ENCODE measurements around the gene ZNF581. TPM values are rescaled to one million over a fixed set of nuclear protein-coding genes. Genes with fewer than 3 reads are reported as not detected.

The ZNF581 gene, protein sequence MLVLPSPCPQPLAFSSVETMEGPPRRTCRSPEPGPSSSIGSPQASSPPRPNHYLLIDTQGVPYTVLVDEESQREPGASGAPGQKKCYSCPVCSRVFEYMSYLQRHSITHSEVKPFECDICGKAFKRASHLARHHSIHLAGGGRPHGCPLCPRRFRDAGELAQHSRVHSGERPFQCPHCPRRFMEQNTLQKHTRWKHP
- 19.0 TPM for total RNA-seq

DNA sequence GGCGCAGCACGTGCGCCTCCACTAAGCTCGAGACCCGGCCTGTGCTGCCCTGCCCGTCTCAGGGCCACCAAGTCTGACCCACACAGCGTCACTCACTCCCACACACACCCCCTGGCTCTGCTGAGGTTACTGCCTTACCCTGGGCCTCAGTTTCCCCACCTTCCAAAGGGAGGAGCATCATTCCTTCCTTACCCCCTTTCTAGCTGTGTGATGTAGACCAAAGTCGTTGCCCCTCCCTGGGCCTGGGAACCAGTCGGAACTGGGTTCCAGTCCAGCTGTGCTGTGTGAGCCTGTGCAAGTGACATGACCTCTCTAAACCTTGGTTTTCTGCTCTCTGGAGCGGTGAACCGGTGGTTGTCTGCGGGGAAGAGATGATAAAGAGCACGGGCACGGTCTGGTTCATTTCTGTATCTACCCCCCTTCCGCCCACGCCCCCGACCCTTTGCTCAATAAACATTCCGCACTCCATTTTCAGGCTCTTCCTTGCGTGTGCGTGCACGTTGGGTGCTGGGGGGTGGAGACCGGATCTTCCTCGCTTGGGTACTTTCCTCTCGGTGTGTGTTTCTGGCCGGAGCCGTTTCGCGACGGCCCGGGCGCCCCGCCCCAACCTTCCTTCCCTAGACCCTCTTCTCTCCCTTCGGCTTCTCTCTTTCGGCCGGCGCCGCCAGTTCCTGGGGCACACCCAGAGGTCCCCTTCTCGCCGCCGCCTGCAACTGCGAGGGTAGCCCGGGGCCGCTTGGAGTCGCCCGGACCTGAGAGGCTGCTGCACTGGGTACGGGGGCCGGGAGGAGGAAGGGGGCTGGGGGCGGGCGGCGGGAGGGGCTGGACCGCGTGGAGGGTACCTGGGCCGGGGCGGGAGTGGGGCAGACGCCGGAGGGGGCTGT, at the start of gene ZNF581:
Gene ZNF581 (plus strand): TSS at position 647 of the 884 bp plus-strand sequence. CDS start 923 bp downstream, outside the sequence.
- H3K4me3 ChIP-seq (ENCODE audit: low read length), result peak within 1 kb of the TSS; percentile 54
- no peaks in the 10 kb centered on the region for H3K9me3 ChIP-seq (ENCODE audit: low read depth, low read length)
- no peaks in the 10 kb centered on the region for H3K27me3 ChIP-seq (ENCODE audit: insufficient read depth, low read length)
- peaks cover 64% of the 10 kb centered on the region for H3K4me1 ChIP-seq (ENCODE audit: insufficient read depth, low read length)

DNA sequence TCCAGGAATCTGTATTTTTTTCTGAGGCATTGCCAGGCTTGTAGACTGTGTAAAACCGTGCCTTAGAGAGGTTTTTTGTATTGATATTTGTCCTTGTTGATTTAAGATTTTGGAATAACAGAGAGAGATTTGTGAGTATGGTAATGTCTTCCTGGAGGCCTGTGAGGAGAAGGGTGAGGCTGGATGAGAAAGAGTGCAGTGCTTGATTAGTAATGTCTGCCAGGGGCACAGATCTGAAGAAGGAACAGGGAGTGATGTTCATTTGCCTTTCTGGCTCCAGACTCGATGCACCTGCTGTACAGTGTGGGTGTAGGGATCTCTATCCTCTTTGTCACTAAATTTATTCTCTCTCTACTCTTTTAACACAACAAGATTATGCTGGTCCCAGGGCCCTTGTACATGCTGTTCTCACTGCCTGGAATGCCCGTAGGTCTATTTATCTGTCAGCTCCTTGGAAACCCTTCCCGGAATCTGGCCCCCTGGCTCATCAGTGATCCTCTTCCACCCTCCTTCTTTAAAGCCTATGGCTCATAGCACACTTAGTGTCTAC, 48.4 kb upstream of the ZNF581 start:
- Histone ChIP-seq H3K4me1 (ENCODE audit: insufficient read depth, low read length) (no peaks in the 10 kb centered on the region), H3K4me3 (ENCODE audit: low read length) (no peak overlapping the region), H3K27me3 (ENCODE audit: insufficient read depth, low read length) (no peaks in the 10 kb centered on the region), H3K9me3 (ENCODE audit: low read depth, low read length) (no peaks in the 10 kb centered on the region)

DNA sequence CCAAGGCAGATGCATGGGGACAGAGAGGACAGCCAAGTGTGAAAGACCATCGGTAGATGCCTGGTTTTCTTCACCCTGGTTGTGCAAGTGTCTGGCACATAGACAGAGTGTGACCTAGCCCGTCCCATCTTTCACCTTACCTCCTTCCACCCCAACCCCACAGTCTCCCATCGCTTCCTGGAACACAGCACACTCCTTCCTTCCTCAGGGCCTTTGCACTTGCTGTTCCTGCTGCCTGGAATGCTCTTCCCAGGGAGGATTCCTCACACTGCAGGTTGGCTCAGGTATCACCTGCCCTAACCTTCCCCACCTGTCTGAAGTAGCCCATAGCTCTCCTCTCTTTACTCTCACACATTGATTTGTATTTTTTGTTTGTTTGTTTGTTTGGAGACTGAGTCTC, 47.1 kb upstream of the ZNF581 start:
- Histone ChIP-seq H3K27me3 (ENCODE audit: insufficient read depth, low read length) (no peaks in the 10 kb centered on the region), H3K9me3 (ENCODE audit: low read depth, low read length) (no peaks in the 10 kb centered on the region), H3K4me1 (ENCODE audit: insufficient read depth, low read length) (peaks cover 8% of the 10 kb centered on the region), H3K4me3 (ENCODE audit: low read length) (no peak overlapping the region)

DNA sequence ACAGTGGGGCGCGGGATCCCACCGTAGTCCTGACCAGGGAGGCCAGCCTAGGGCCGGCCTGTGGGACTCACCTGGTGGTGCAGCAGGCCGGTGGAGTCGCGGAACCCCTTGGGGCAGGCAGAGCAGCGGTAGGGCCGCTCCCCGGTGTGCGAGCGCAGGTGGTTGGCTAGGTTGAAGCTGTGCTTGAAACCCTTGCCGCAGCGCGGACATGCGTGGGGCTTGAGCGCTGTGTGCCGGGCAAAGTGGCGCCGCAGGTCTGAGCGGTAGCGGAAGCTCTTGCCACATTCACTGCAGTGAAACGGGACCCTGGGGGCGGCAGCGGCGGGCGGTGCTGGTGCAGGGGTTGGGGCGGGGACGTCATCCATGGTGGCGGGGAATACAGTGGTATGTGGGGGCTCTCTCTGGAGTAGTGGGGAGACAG, 45.9 kb upstream of the ZNF581 start:
- no peak overlapping the region for H3K4me3 ChIP-seq (ENCODE audit: low read length)
- peaks cover 13% of the 10 kb centered on the region for H3K4me1 ChIP-seq (ENCODE audit: insufficient read depth, low read length)

DNA sequence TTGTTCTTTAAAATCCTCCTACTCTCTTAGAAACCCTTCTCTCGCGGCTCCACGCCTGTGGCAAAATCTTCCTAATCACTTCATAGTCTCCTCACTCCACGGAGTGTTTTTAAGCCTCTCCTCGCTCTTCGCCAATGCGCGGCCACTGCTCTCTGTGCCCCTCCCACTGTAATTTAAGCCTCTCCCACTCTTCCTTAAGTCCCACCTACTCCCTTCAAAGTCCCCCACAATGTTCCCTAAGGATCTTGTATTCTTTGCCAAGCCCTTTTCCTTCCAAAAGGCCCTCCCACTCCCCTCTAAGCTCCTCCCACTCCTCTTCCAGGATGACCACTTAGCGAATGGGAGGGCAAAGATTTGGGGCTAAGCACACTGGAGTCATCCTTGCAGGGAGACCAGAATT, 45.4 kb upstream of the ZNF581 start:
- no peaks in the 10 kb centered on the region for H3K9me3 ChIP-seq (ENCODE audit: low read depth, low read length)
- peaks cover 13% of the 10 kb centered on the region for H3K4me1 ChIP-seq (ENCODE audit: insufficient read depth, low read length)
- no peaks in the 10 kb centered on the region for H3K27me3 ChIP-seq (ENCODE audit: insufficient read depth, low read length)
- H3K4me3 ChIP-seq (ENCODE audit: low read length), result no peak overlapping the region

More for the DNA sequence above, 45.9 kb upstream of the ZNF581 start:
- no peaks in the 10 kb centered on the region for H3K27me3 ChIP-seq (ENCODE audit: insufficient read depth, low read length)
- no peaks in the 10 kb centered on the region for H3K9me3 ChIP-seq (ENCODE audit: low read depth, low read length)

DNA sequence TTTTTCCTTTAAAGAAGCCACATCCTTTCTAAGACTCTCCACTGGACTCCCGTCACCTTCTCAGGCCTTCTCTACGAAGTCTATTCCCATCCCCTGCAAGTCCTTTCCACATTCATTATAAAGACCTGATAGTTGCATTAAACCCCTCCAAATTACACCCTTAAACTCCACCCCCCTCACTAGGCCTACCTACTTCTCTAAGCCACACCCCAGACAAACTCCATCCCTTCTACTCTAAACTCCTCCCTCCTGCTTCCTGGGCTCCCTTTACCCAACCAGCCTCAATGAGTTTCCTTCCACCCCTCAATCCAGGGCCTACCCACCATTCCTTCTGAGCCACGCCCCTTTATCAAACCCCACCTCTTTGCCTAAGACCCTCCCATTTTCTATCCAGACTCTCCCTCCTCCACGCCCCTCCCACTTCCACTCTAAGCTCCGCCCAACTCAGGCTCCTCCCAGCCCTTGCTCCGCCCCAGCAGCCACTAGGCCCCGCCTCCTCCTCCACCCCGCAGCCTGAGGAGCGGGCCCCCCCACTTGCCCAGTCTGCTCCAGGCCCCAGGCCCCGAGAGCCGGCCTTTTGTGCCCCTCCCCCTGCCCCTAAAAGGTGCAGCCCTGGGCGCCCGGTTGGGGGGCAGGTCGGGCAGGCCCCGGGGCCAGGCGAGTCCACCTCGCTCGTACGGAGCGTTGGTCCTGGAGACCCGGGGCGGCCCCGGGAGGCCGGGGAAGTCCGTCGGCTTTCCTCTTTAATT, 44.6 kb upstream of the ZNF581 start:
- H3K4me1 ChIP-seq (ENCODE audit: insufficient read depth, low read length), result peaks cover 16% of the 10 kb centered on the region
- H3K27me3 ChIP-seq (ENCODE audit: insufficient read depth, low read length), result no peaks in the 10 kb centered on the region
- no peaks in the 10 kb centered on the region for H3K9me3 ChIP-seq (ENCODE audit: low read depth, low read length)
- peak overlapping the region; percentile 94 for H3K4me3 ChIP-seq (ENCODE audit: low read length)

DNA sequence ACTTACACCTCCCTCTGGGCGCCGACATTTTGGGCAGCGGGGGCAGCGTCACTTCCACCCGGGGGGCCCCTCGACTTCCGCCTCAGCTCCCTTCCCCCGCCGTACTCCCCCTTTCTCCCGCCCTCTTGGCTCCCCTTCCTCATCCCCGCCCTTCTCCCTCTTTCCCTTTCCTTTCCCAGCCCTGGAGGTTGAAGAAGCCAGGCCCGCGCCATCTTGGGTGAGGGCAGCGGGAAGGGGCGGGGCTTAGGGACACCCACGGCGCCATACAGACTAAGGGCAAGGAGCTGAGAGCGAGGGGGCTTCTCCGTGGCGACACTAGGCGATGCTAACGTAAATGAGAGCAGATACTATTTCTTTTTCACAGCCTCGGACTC, 44.0 kb upstream of the ZNF581 start, which contains the start of gene FIZ1:
Gene FIZ1 (minus strand): TSS at position 50 of the 374 bp plus-strand sequence. CDS start 1,652 bp downstream, outside the sequence.
- Histone ChIP-seq H3K9me3 (ENCODE audit: low read depth, low read length) (no peaks in the 10 kb centered on the region), H3K4me1 (ENCODE audit: insufficient read depth, low read length) (peaks cover 21% of the 10 kb centered on the region), H3K4me3 (ENCODE audit: low read length) (peak within 1 kb of the TSS; percentile 94), H3K27me3 (ENCODE audit: insufficient read depth, low read length) (no peaks in the 10 kb centered on the region)

DNA sequence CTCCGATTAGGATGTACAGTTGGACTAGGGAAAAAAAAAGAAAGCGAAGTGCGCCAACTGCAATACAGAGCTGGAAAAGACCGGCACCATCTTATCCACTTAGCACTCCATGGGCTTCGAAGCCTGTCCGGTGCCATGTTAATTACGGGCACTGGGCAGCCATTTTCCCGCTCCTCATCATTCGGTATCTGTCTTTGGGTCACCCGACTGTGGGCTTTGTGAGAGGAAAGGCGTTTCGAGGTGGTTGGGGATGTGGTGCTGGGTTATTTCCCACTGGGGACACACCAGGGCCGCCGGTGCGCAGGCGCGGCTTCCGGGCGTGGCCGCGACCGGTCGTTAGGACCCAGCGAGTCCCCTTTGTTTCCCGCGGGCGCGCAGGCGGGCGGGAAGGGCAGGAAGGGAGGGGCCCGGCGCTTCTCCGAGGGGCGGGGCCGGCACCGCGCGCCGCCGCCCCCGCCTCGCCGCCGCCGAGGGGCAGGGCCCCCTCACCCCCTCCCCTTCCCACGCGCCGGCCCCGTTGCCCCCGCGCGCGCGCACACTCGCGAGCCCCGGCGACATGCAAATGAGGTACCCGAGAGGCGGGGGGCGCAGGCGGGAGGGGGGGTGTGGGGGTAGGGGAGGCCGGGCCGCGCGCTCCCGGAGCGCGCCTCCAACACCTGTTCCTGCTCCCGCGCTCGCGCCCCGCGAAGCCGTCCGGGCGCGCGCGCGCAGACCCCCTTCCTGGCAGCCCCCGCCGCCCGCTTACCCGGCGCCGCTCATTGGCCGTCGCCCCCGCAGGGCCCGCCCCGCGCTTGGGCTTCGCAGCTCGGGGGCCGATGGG, 43.4 kb upstream of the ZNF581 start, which contains the start of gene ZNF524:
Gene ZNF524 (plus strand): TSS at position 447 of the 820 bp plus-strand sequence. CDS start 1,825 bp downstream, outside the sequence.
- Histone ChIP-seq H3K4me3 (ENCODE audit: low read length) (peak within 1 kb of the TSS; percentile 94), H3K9me3 (ENCODE audit: low read depth, low read length) (no peaks in the 10 kb centered on the region), H3K27me3 (ENCODE audit: insufficient read depth, low read length) (no peaks in the 10 kb centered on the region), H3K4me1 (ENCODE audit: insufficient read depth, low read length) (peaks cover 26% of the 10 kb centered on the region)

DNA sequence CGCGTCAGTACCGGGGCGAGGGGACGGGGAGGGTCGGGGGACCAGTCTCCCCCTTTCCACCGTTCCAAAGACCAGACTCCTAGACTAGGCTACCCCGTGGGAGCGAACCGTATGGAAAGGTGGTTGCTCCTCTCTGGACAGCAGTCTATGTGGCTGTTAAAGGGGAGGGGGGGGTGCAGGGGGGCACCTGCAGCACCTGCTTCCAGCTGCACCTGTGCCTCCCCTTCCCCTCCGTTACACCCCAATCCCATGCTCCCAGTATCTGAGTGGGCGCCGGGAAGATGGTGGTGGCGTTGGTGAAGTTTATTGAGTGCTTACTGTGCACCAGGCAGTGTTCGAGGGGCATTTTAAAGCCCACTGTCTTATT, 42.8 kb upstream of the ZNF581 start:
- Histone ChIP-seq H3K4me3 (ENCODE audit: low read length) (peak overlapping the region; percentile 94), H3K9me3 (ENCODE audit: low read depth, low read length) (no peaks in the 10 kb centered on the region), H3K27me3 (ENCODE audit: insufficient read depth, low read length) (no peaks in the 10 kb centered on the region), H3K4me1 (ENCODE audit: insufficient read depth, low read length) (peaks cover 26% of the 10 kb centered on the region)

DNA sequence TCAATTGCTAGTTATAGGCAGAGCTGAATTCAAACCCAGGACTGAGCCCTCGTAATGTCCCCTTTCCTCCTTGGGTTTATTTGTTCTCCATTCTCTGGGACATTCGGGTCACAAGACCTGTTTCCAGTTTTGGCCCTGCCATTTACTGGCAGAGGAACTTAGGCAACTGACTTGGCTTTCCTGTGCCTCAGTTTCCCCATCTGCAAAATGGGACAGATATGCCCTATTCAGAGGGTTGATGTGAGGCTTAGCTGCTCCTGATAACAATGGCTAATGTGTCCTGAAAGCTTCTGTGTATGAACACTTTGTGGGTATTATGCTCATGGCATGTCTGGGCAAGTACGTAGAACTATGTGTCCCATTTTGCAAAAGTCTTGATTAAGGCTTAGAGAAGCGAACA, 42.4 kb upstream of the ZNF581 start:
- Histone ChIP-seq H3K4me1 (ENCODE audit: insufficient read depth, low read length) (peaks cover 30% of the 10 kb centered on the region), H3K4me3 (ENCODE audit: low read length) (peak overlapping the region; percentile 94), H3K9me3 (ENCODE audit: low read depth, low read length) (no peaks in the 10 kb centered on the region), H3K27me3 (ENCODE audit: insufficient read depth, low read length) (no peaks in the 10 kb centered on the region)

DNA sequence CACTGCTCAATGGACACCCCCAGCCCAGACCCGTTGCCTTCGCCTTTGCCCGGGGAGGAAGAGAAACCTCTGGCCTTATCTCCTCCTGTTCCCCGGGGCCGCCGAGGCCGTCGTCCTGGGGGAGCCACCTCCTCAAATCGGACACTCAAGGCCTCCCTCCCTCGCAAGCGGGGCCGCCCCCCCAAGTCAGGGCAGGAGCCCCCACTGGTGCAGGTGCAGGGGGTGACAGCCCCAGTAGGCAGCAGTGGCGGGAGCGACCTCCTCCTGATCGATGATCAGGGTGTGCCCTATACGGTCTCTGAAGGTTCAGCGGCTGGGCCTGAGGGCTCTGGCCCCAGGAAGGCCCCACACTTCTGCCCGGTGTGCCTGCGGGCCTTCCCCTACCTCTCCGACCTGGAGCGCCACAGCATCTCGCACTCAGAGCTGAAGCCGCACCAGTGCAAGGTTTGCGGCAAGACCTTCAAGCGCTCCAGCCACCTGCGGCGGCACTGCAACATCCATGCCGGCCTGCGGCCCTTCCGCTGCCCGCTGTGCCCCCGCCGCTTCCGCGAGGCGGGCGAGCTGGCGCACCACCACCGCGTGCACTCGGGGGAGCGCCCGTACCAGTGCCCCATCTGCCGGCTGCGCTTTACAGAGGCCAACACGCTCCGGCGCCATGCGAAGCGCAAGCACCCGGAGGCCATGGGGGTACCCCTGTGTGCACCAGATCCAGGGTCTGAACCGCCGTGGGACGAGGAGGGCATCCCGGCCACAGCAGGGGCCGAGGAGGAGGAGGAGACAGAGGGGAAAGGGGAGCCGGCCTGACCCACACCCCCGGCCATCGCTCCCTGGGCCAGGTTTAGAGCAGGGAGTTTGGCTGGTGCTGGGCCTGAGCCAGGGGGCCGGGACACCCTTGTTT, 41.1 kb upstream of the ZNF581 start:
- H3K27me3 ChIP-seq (ENCODE audit: insufficient read depth, low read length), result no peaks in the 10 kb centered on the region
- peaks cover 42% of the 10 kb centered on the region for H3K4me1 ChIP-seq (ENCODE audit: insufficient read depth, low read length)
- H3K4me3 ChIP-seq (ENCODE audit: low read length), result no peak overlapping the region
- H3K9me3 ChIP-seq (ENCODE audit: low read depth, low read length), result no peaks in the 10 kb centered on the region

DNA sequence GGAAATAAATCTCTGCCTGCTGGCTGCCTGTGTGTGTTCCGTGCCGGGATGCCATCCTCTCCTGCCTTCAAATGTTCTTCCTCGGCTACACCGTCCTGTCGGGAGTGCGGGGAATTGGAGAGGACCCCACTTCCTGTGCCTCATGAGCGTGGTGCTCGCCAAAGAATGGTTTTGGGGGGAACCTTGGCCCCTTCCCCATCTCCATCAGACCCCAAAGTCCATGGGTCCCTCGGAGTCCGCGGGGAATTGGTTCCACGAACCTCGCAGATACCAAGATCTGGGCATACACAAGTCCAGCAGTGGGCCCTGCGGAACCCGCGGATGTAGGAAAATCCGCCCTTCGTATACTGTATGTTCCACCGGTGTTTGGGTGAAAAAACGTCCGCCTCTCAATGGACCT, 40.3 kb upstream of the ZNF581 start:
- Histone ChIP-seq H3K4me3 (ENCODE audit: low read length) (no peak overlapping the region), H3K4me1 (ENCODE audit: insufficient read depth, low read length) (peaks cover 46% of the 10 kb centered on the region), H3K9me3 (ENCODE audit: low read depth, low read length) (no peaks in the 10 kb centered on the region), H3K27me3 (ENCODE audit: insufficient read depth, low read length) (no peaks in the 10 kb centered on the region)

DNA sequence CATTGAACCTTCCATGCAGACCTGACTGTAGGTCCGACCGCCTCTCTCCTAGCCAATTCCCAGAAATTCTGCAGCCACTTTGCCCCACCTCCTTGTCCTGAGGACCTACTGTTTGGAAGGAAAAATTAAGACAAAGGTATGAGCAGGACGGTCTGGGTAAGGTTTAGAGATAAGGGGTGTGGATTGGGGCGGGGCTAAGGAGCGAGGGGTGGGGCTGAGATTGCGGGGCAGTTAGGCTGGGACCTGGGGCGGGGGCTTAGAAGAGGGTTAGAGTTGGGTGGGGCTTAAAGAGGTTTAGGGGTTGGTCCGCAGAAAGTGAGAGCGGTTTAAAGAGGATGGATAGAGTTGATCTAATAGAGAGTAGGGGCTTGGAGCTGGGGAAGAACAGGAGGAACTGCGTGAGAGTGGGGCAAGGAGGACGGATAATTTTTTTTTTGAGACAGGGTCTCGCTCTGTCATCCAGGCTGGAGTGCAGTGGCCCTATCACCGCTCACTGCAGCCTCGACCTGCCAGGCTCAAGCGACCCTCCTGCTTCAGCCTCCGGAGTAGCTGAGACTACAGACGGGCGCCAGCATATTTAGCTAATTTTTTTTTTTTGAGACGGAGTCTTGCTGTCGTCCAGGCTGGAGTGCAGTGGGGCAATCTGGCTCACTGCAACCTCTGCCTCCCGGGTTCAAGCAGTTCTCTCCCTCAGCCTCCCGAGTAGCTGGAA, 39.7 kb upstream of the ZNF581 start:
- H3K4me3 ChIP-seq (ENCODE audit: low read length), result no peak overlapping the region
- H3K27me3 ChIP-seq (ENCODE audit: insufficient read depth, low read length), result no peaks in the 10 kb centered on the region
- H3K4me1 ChIP-seq (ENCODE audit: insufficient read depth, low read length), result peaks cover 47% of the 10 kb centered on the region
- no peaks in the 10 kb centered on the region for H3K9me3 ChIP-seq (ENCODE audit: low read depth, low read length)
